SIG-M5 treated with dmso at 0.1 percent for 504 hours (cell line): Measurements from ENCODE around the gene KIRREL3.

Source experiments
- DNase-seq: peaks from one replicate; lab custom pipeline; 2025; ENCODE audit not compliant: unreplicated experiment; lab: John Stamatoyannopoulos, UW

The KIRREL3 gene

GRCh38 chr11:126606484-126606883 is 394.1 kb downstream of the KIRREL3 start:
- DNase-seq: no peak

- DNase-seq: no peak
These were observed 396.1 kb downstream of the KIRREL3 start for GRCh38 chr11:126604461-126604860.

- no peak for DNase-seq
These were observed 397.1 kb downstream of the KIRREL3 start for GRCh38 chr11:126603486-126603885.

- DNase-seq: no peak
These were observed 397.6 kb downstream of the KIRREL3 start for GRCh38 chr11:126602993-126603392.

GRCh38 chr11:126602349-126602940 is 398.1 kb downstream of the KIRREL3 start:
- DNase-seq: no peak

- no peak for DNase-seq
These were observed 398.9 kb downstream of the KIRREL3 start for GRCh38 chr11:126601550-126602215.

GRCh38 chr11:126601136-126601535 is 399.4 kb downstream of the KIRREL3 start:
- no peak for DNase-seq

- DNase-seq: no peak
These were observed 401.2 kb downstream of the KIRREL3 start for GRCh38 chr11:126599217-126599897.

- no peak for DNase-seq
These were observed 402.0 kb downstream of the KIRREL3 start for GRCh38 chr11:126598344-126599216.

GRCh38 chr11:126597041-126597440 is 403.5 kb downstream of the KIRREL3 start:
- no peak for DNase-seq

- DNase-seq: no peak
These were observed 404.1 kb downstream of the KIRREL3 start for GRCh38 chr11:126596474-126596873.

- DNase-seq: no peak
These were observed 405.0 kb downstream of the KIRREL3 start for GRCh38 chr11:126595560-126595959.

GRCh38 chr11:126594921-126595367 is 405.6 kb downstream of the KIRREL3 start:
- no peak for DNase-seq

GRCh38 chr11:126592496-126593410 is 407.8 kb downstream of the KIRREL3 start:
- no peak for DNase-seq

- no peak for DNase-seq
These were observed 408.5 kb downstream of the KIRREL3 start for GRCh38 chr11:126591966-126592489.

GRCh38 chr11:126589492-126589803 is 411.1 kb downstream of the KIRREL3 start:
- no peak for DNase-seq

- DNase-seq: no peak
These were observed 411.7 kb downstream of the KIRREL3 start for GRCh38 chr11:126588630-126589491.

- DNase-seq: no peak
These were observed 413.0 kb downstream of the KIRREL3 start for GRCh38 chr11:126587541-126587940.
